Measurements from ENCODE around the gene SPRYD4. TPM values are rescaled to one million over a fixed set of nuclear protein-coding genes. Genes with fewer than 3 reads are reported as not detected.

SPRYD4 gene
- polyA plus RNA-seq, 1 donor (not counting 4 experiments of a cell fraction or from before 2014, with no cell fraction given): 3.1 TPM

GRCh38 chr12:56520506-56520905, 52.1 kb downstream of the SPRYD4 start:
- Histone ChIP-seq H3K4me2 (ENCODE audit: control insufficient read depth, extremely low read depth, insufficient read depth, low read depth, low read length) (peak overlapping the region; percentile 92), H3K79me2 (ENCODE audit: control insufficient read depth, insufficient read depth, low read length) (peaks cover 37% of the 10 kb centered on the region), H3K9ac (ENCODE audit: control insufficient read depth, extremely low read depth, insufficient read depth, low read length) (no peak overlapping the region), H2AFZ (ENCODE audit: control insufficient read depth, low read length) (peak overlapping the region; percentile 54), H3K9me1 (ENCODE audit: control insufficient read depth, extremely low read depth, insufficient read depth, low read length) (no peaks in the 10 kb centered on the region), H3K27ac (ENCODE audit: control insufficient read depth, insufficient read depth, low read length) (peak overlapping the region; percentile 3), H4K20me1 (ENCODE audit: control insufficient read depth, extremely low read depth, insufficient read depth, low read length) (no peaks in the 10 kb centered on the region), H3K9me3 (ENCODE audit: control insufficient read depth, low read depth, low read length) (no peaks in the 10 kb centered on the region), H3K36me3 (ENCODE audit: control insufficient read depth in 2 of 2, extremely low read depth in 1 of 2, insufficient read depth in 2 of 2, low read length in 2 of 2) (no peaks in the 10 kb centered on the region), H3K4me3 (ENCODE audit: control insufficient read depth in 2 of 3, extremely low read depth in 1 of 3, insufficient read depth in 2 of 3, low read depth in 1 of 3, low read length in 3 of 3) (no peak overlapping the region), H3K4me1 (ENCODE audit: control insufficient read depth, extremely low read depth, insufficient read depth, low read length) (peaks cover 33% of the 10 kb centered on the region), H3K27me3 (ENCODE audit: control insufficient read depth, extremely low read depth, insufficient read depth, low read length) (no peaks in the 10 kb centered on the region)
- FAIRE-seq (no peak), DNase-seq (ENCODE audit: low read depth, low spot score) (no peak)
- TF ChIP-seq, protein P1, sequence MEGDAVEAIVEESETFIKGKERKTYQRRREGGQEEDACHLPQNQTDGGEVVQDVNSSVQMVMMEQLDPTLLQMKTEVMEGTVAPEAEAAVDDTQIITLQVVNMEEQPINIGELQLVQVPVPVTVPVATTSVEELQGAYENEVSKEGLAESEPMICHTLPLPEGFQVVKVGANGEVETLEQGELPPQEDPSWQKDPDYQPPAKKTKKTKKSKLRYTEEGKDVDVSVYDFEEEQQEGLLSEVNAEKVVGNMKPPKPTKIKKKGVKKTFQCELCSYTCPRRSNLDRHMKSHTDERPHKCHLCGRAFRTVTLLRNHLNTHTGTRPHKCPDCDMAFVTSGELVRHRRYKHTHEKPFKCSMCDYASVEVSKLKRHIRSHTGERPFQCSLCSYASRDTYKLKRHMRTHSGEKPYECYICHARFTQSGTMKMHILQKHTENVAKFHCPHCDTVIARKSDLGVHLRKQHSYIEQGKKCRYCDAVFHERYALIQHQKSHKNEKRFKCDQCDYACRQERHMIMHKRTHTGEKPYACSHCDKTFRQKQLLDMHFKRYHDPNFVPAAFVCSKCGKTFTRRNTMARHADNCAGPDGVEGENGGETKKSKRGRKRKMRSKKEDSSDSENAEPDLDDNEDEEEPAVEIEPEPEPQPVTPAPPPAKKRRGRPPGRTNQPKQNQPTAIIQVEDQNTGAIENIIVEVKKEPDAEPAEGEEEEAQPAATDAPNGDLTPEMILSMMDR (optimal IDR thresholded peaks at IDR 0.05 in 1 of 3, IDR thresholded peaks at IDR 0.05 in 1 of 3, conservative IDR thresholded peaks at IDR 0.05 in 1 of 3; ENCODE audit: extremely low read depth in 1 of 3, insufficient read depth in 2 of 3, low read length in 3 of 3): no peak
- no peak for TF ChIP-seq EZH2 (IDR thresholded peaks at IDR 0.05; ENCODE audit: low read length)
- dilution Hi-C loops (cut with MboI; ENCODE audit: extremely low pct_ligation_motif_present, low sequenced_read_pairs): no loop called here

- Histone ChIP-seq H3K4me2 (ENCODE audit: control insufficient read depth, extremely low read depth, insufficient read depth, low read depth, low read length) (peak overlapping the region; percentile 92), H3K79me2 (ENCODE audit: control insufficient read depth, insufficient read depth, low read length) (peaks cover 42% of the 10 kb centered on the region), H3K36me3 (ENCODE audit: control insufficient read depth in 2 of 2, extremely low read depth in 1 of 2, insufficient read depth in 2 of 2, low read length in 2 of 2) (no peaks in the 10 kb centered on the region), H3K27ac (ENCODE audit: control insufficient read depth, insufficient read depth, low read length) (peak overlapping the region; percentile 72), H3K4me3 (ENCODE audit: control insufficient read depth in 2 of 3, extremely low read depth in 1 of 3, insufficient read depth in 2 of 3, low read depth in 1 of 3, low read length in 3 of 3) (peak overlapping the region; percentile 71 to 100 (median 92)), H2AFZ (ENCODE audit: control insufficient read depth, low read length) (peak overlapping the region; percentile 90), H3K9me1 (ENCODE audit: control insufficient read depth, extremely low read depth, insufficient read depth, low read length) (no peaks in the 10 kb centered on the region), H3K9me3 (ENCODE audit: control insufficient read depth, low read depth, low read length) (no peaks in the 10 kb centered on the region), H4K20me1 (ENCODE audit: control insufficient read depth, extremely low read depth, insufficient read depth, low read length) (no peaks in the 10 kb centered on the region), H3K9ac (ENCODE audit: control insufficient read depth, extremely low read depth, insufficient read depth, low read length) (peak overlapping the region; percentile 75), H3K27me3 (ENCODE audit: control insufficient read depth, extremely low read depth, insufficient read depth, low read length) (no peaks in the 10 kb centered on the region), H3K4me1 (ENCODE audit: control insufficient read depth, extremely low read depth, insufficient read depth, low read length) (peaks cover 34% of the 10 kb centered on the region)
- DNase-seq (ENCODE audit: low read depth, low spot score) (no peak), FAIRE-seq (no peak)
- TF ChIP-seq EZH2 (IDR thresholded peaks at IDR 0.05; ENCODE audit: low read length): no peak
- TF ChIP-seq, protein P1 (optimal IDR thresholded peaks at IDR 0.05 in 1 of 3, IDR thresholded peaks at IDR 0.05 in 1 of 3, conservative IDR thresholded peaks at IDR 0.05 in 1 of 3; ENCODE audit: extremely low read depth in 1 of 3, insufficient read depth in 2 of 3, low read length in 3 of 3): no peak
- dilution Hi-C loops (cut with MboI; ENCODE audit: extremely low pct_ligation_motif_present, low sequenced_read_pairs): no loop called here
Measured at GRCh38 chr12:56521209-56521589, 52.8 kb downstream of the SPRYD4 start.

Measured in keratinocyte (primary cell).